Left lung (tissue), 10 donors: Measurements from ENCODE around the gene PRSS22. TPM values are rescaled to one million over a fixed set of nuclear protein-coding genes. Genes with fewer than 3 reads are reported as not detected.

Experiments
- ATAC-seq: fragments of 200-7000 bp; cut with Tn5 transposase; one replicate; pipeline ENCODE4 v1.9.1; 2020; ENCODE audit warnings: moderate library complexity
- DNase-seq, 4 donors: peaks; one replicate each; pipeline ENCODE4 v3.0.0-alpha.2; 2013 to 2020
- H3K27ac ChIP-seq, 2 donors: fragments of 200-600 bp; sonication (generic) in 1 of 2; one replicate each; pipeline versions ENCODE4 v1.5.0 to v1.8.0; 2020 to 2021
- H3K27me3 ChIP-seq, 2 donors: fragments of 200-600 bp; sonication (generic) in 1 of 2; one replicate each; pipeline versions ENCODE4 v1.5.0 to v1.8.0; 2020 to 2021
- H3K36me3 ChIP-seq, 2 donors: fragments of 200-600 bp; sonication (generic) in 1 of 2; one replicate each; pipeline versions ENCODE4 v1.5.0 to v1.8.0; 2020 to 2021
- H3K4me1 ChIP-seq, 2 donors: fragments of 200-600 bp; one replicate each; pipeline ENCODE4 v1.8.0; 2021
- H3K4me3 ChIP-seq, 2 donors: fragments of 200-600 bp; sonication (generic) in 1 of 2; one replicate each; pipeline versions ENCODE4 v1.5.0 to v1.8.0; 2020 to 2021; ENCODE audit warnings: mild to moderate bottlenecking in 1 of 2
- H3K9me3 ChIP-seq, 2 donors: fragments of 200-600 bp; sonication (generic) in 1 of 2; one replicate each; pipeline versions ENCODE4 v1.5.0 to v1.8.0; 2020 to 2021
- intact Hi-C, 2 donors: fragments of 100-400 bp; cut with DNase I; formaldehyde crosslinking; loops; one replicate each; pipeline versions ENCODE4 v1.11.2 to v1.14.2; 2022
- polyA plus RNA-seq, 6 donors: library from polyadenylated mRNA; unstranded; fragments of 120-200 nt; gene quantifications; one replicate each; pipeline ENCODE4 v1.2.1, GENCODE V29; 2013; ENCODE audit not compliant: insufficient read length in 6 of 6
- total RNA-seq, 2 donors: library from RNA; stranded (reverse); fragmentation: NEBNext Ultra II Directional; extraction: Animal tissue kit (Norgen Biotek cat#: 25700); gene quantifications; one replicate each; pipeline ENCODE4 v1.2.1, GENCODE V29; 2021
- TF ChIP-seq, protein P1 (sequence below), 2 donors: fragments of 200-600 bp; sonication (generic) in 1 of 2; IDR thresholded peaks; one replicate each; pipeline versions ENCODE4 v1.5.0 to v1.8.0; 2021; ENCODE audit warnings: antibody characterized with exemption in 2 of 2
- donor health status: DM: no; HTN: yes; CAD: no.
- donor health status: DM: no; HTN: no; CAD: no.

PRSS22 gene
- total and polyA plus RNA-seq, 8 donors = 11.9 to 17.3 (median 15.9) TPM

DNA sequence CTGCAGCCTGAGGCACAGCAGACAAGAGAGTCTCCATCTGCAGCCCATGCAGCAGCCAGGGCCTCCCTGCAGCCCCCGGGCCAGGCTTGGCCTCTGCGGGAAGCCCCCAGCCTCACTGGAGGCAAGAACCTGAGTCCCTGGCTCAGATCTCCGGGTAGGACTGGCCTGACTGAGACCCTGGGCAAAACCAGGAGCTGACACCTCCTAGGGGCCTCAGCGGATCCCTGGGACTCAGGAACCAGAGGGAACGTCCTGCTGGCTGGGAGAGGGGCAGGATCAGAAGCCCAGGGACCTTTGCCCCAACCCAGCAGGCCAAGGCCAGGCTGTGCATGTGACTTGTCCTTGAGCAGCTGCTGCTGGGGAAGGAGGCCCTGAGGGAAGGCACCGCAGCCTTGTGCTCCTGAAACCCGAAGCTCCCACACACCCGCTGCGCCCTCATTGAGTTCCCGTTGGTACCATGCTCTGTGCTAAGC is 42.6 kb downstream of the PRSS22 start:
- no peaks in the 10 kb centered on the region for H3K4me1 ChIP-seq
- intact Hi-C loops = no loop called here
- H3K36me3 ChIP-seq = no peaks in the 10 kb centered on the region
- TF ChIP-seq, protein P1, sequence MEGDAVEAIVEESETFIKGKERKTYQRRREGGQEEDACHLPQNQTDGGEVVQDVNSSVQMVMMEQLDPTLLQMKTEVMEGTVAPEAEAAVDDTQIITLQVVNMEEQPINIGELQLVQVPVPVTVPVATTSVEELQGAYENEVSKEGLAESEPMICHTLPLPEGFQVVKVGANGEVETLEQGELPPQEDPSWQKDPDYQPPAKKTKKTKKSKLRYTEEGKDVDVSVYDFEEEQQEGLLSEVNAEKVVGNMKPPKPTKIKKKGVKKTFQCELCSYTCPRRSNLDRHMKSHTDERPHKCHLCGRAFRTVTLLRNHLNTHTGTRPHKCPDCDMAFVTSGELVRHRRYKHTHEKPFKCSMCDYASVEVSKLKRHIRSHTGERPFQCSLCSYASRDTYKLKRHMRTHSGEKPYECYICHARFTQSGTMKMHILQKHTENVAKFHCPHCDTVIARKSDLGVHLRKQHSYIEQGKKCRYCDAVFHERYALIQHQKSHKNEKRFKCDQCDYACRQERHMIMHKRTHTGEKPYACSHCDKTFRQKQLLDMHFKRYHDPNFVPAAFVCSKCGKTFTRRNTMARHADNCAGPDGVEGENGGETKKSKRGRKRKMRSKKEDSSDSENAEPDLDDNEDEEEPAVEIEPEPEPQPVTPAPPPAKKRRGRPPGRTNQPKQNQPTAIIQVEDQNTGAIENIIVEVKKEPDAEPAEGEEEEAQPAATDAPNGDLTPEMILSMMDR (IDR thresholded peaks at IDR 0.05) = no peak
- no peak overlapping the region for H3K27ac ChIP-seq
- no peaks in the 10 kb centered on the region for H3K9me3 ChIP-seq
- DNase-seq (no peak), ATAC-seq (no peak)
- H3K27me3 ChIP-seq = peaks cover 0 to 81% of the 10 kb centered on the region in 2 donors
- no peak overlapping the region for H3K4me3 ChIP-seq

DNA sequence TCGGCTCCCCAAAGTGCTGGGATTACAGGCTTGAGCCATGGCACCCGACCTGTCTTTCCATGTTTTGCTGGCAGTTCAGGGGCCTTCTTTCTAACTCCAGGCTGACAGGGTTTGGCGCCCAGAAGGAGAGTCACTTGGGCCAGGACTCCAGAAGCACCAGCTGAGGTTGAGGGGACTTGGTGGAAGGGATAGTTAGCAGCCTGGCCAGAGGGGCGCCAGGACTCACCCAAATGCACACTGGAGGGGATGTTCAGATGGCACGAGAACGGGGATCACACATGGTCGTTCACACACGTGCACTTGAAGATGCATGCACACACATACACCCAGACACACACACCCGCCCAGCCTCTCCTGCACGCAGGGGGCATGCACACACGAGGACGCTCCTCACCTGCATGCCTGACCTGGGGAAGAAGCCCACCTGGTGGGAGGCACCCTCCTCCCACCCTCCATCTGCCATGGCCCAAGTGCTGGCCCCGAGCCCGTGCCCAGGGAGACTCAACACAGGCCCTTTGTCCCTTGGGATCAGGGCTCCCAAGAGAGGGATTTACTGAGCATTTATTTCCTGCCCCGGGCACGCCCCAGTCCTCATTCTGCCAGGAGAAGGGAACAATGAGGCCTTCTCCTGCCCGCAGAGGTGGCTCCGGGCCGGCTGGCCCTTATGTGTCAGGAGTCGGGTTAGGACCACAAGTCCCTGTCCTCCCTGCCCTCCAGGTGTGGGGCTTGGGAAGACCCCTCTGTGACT is 43.2 kb downstream of the PRSS22 start:
- H3K27ac ChIP-seq = no peak overlapping the region
- intact Hi-C loops = no loop called here
- no peaks in the 10 kb centered on the region for H3K9me3 ChIP-seq
- H3K4me3 ChIP-seq = no peak overlapping the region
- no peaks in the 10 kb centered on the region for H3K4me1 ChIP-seq
- DNase-seq (no peak), ATAC-seq (no peak)
- H3K27me3 ChIP-seq = peaks cover 0 to 75% of the 10 kb centered on the region in 2 donors
- H3K36me3 ChIP-seq = no peaks in the 10 kb centered on the region
- TF ChIP-seq, protein P1 (IDR thresholded peaks at IDR 0.05) = no peak

DNA sequence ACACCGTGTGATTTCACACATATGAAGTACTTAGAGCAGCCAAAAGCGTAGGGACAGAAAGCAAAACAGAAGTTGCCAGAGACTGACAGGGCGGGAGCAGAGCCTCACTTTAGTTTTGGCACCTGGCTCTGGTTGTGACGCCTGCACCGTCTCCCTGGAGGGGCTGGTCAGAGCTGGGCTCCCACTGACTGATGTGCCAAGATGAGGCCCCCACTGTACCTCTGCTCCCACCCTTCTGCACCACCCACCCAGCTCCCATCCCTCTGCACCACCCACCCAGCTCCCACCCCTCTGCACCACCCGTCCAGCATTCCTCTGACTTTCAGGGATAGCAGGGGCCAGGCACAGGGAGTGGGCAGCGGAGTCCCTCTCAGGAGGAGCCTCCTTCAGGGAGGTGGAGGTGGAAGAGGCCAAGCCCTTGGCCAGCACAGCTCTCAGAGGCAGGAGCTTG is 44.2 kb downstream of the PRSS22 start:
- H3K27me3 ChIP-seq = peaks cover 0 to 70% of the 10 kb centered on the region in 2 donors
- intact Hi-C loops = no loop called here
- no peak overlapping the region for H3K27ac ChIP-seq
- H3K9me3 ChIP-seq = no peaks in the 10 kb centered on the region
- H3K36me3 ChIP-seq = no peaks in the 10 kb centered on the region
- TF ChIP-seq, protein P1 (IDR thresholded peaks at IDR 0.05) = no peak
- no peak overlapping the region for H3K4me3 ChIP-seq
- no peaks in the 10 kb centered on the region for H3K4me1 ChIP-seq
- DNase-seq (no peak), ATAC-seq (no peak)

DNA sequence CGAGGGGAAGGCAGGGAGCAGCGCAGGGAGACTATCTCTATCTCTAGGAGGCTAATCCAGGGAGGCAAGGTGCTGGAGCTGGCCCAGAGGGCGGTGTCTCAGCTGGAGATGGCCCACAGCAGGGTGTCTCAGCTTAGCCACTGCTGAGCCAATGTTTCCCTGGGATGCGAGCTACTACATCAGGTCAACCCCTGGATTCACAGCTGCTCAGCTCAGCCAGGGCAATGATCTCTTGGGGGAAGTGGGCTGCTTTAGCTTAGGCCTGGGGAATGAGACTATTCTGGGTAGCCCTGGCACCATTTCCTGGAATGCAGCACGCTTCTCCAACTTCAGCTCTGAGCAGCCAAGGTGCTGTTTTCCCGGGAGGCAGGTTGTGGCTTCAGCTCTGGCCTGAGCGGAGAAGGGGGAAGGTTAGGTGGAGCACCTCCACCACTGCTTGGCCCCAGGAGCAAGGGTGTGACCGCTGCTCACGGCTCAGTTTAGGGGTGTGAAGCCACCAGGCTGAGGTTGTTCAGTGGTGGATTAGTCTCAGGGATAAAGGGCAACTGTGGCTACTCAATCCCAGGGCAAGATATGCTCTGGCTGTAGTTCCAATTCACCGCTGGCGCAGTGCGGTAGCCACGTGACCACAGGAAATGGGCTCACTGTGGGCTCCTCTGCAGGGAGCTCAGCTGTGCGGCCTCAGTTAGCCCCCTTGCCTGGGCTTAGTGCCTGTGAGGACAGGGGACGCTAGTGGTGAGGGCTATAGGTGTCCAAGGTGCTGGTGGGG is 46.1 kb downstream of the PRSS22 start:
- Histone ChIP-seq H3K4me3 (no peak overlapping the region), H3K36me3 (no peaks in the 10 kb centered on the region), H3K27me3 (peaks cover 0 to 62% of the 10 kb centered on the region in 2 donors), H3K9me3 (no peaks in the 10 kb centered on the region), H3K4me1 (no peaks in the 10 kb centered on the region), H3K27ac (no peak overlapping the region)
- intact Hi-C loops = no loop called here
- ATAC-seq (no peak), DNase-seq (peak in 1 of 4 donors; percentile 41)
- TF ChIP-seq, protein P1 (IDR thresholded peaks at IDR 0.05) = no peak

DNA sequence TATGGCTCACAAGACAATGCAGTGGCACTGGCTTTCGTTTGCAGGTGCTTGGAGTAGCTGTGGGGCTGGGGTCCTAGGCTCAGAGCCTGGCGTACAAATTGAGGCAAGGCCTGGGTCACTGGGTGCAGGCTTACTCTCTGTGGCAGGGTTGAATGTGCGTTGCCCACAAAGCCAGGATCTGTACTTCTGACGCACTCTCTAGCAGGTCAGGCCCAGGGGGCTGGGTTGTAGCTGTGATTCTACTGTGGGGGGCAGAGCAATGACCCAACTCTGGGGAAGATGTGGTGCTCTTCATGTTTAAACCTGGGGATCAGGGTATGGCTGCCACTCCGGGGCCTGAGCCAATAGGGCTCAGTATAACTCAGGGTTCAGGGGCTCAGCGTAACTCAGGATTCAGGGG is 47.3 kb downstream of the PRSS22 start:
- H3K27ac ChIP-seq = no peak overlapping the region
- no peaks in the 10 kb centered on the region for H3K36me3 ChIP-seq
- peaks cover 0 to 54% of the 10 kb centered on the region in 2 donors for H3K27me3 ChIP-seq
- ATAC-seq (no peak), DNase-seq (peak in 1 of 4 donors; percentile 10)
- TF ChIP-seq, protein P1 (IDR thresholded peaks at IDR 0.05) = no peak
- no peaks in the 10 kb centered on the region for H3K9me3 ChIP-seq
- no peak overlapping the region for H3K4me3 ChIP-seq
- intact Hi-C loops = no loop called here
- H3K4me1 ChIP-seq = no peaks in the 10 kb centered on the region
